OCI-LY1 (cell line): Measurements from ENCODE around the gene ASTN1.

Experiments used
- H2AFZ ChIP-seq: fragments of 200-600 bp; sonication (generic), shearing (Covaris generic); 2 replicates; pipeline ENCODE4 v1.6.0; 2014; ENCODE audit warnings: antibody characterized with exemption, mild to moderate bottlenecking, low read length
- H3F3A ChIP-seq: fragments of 200-600 bp; sonication (generic), shearing (Covaris generic); 2 replicates; pipeline ENCODE4 v1.6.0; 2014; ENCODE audit warnings: mild to moderate bottlenecking, antibody characterized with exemption, low read length, moderate library complexity; ENCODE audit not compliant: insufficient read depth
- H3K27ac ChIP-seq: fragments of 200-600 bp; sonication (generic); 2 replicates; pipeline ENCODE4 v1.5.1; 2014; ENCODE audit warnings: low read length, mixed run types, mild to moderate bottlenecking, low read depth; ENCODE audit not compliant: poor library complexity, severe bottlenecking
- H3K27me3 ChIP-seq: fragments of 200-600 bp; sonication (generic); 2 replicates; pipeline ENCODE4 v1.6.0; 2014; ENCODE audit warnings: antibody characterized with exemption, mild to moderate bottlenecking, low read length, moderate library complexity; ENCODE audit not compliant: insufficient read depth
- H3K36me3 ChIP-seq: fragments of 200-600 bp; sonication (generic); 2 replicates; pipeline ENCODE4 v1.6.1; 2014; ENCODE audit warnings: mild to moderate bottlenecking, antibody characterized with exemption, low read length, moderate library complexity, mixed read lengths; ENCODE audit not compliant: insufficient read depth
- H3K4me1 ChIP-seq: fragments of 200-600 bp; sonication (generic); 2 replicates; pipeline ENCODE4 v1.5.1; 2014; ENCODE audit warnings: mild to moderate bottlenecking, low read length, moderate library complexity; ENCODE audit not compliant: insufficient read depth, severe bottlenecking
- H3K4me2 ChIP-seq: fragments of 200-600 bp; sonication (generic), shearing (Covaris generic); 2 replicates; pipeline ENCODE4 v1.6.1; 2014; ENCODE audit warnings: low read length
- H3K4me3 ChIP-seq: fragments of 200-600 bp; sonication (generic); 2 replicates; pipeline ENCODE4 v1.5.1; 2014; ENCODE audit warnings: low read length, low read depth, mild to moderate bottlenecking, mixed read lengths; ENCODE audit not compliant: poor library complexity, severe bottlenecking
- H3K79me2 ChIP-seq: fragments of 200-600 bp; shearing (Covaris generic); 2 replicates; pipeline ENCODE4 v1.6.1; 2016; ENCODE audit warnings: mixed run types, low read length, mixed read lengths; ENCODE audit not compliant: insufficient read depth
- H3K9ac ChIP-seq: fragments of 200-600 bp; sonication (generic), shearing (Covaris generic); 2 replicates; pipeline ENCODE4 v1.6.1; 2014; ENCODE audit warnings: mild to moderate bottlenecking, low read length, mixed read lengths
- H3K9me2 ChIP-seq: fragments of 200-600 bp; sonication (generic), shearing (Covaris generic); 2 replicates; pipeline ENCODE4 v1.6.1; 2014; ENCODE audit warnings: low read depth, mild to moderate bottlenecking, low read length, mixed read lengths
- H3K9me3 ChIP-seq: fragments of 200-600 bp; shearing (Covaris generic); 2 replicates; pipeline ENCODE4 v1.6.1; 2014; ENCODE audit warnings: low read length, mixed read lengths
- H4K20me1 ChIP-seq: fragments of 200-600 bp; sonication (generic), shearing (Covaris generic); 2 replicates; pipeline ENCODE4 v1.6.0; 2016; ENCODE audit warnings: mild to moderate bottlenecking, low read length; ENCODE audit not compliant: insufficient read depth
- EZH2 ChIP-seq: fragments of 200-600 bp; sonication (generic), shearing (Covaris generic); IDR thresholded peaks from 2 replicates; pipeline ENCODE4 v1.8.0; 2017; ENCODE audit warnings: borderline replicate concordance, mixed run types, mild to moderate bottlenecking, antibody characterized with exemption, low read length, moderate library complexity, mixed read lengths
- TF ChIP-seq, protein P1 (sequence below): fragments of 200-600 bp; sonication (generic), shearing (Covaris generic); IDR thresholded peaks from 2 replicates; pipeline ENCODE4 v1.5.1; 2017; ENCODE audit warnings: mild to moderate bottlenecking, antibody characterized with exemption, low read length, moderate library complexity, mixed read lengths

The ASTN1 gene

GRCh38 chr1:177002891-177003290, 161.6 kb downstream of the ASTN1 start:
- Histone ChIP-seq H3F3A (no peaks in the 10 kb centered on the region), H3K4me1 (no peaks in the 10 kb centered on the region), H3K9ac (no peak overlapping the region), H3K36me3 (no peaks in the 10 kb centered on the region), H3K4me3 (no peak overlapping the region), H3K9me3 (no peaks in the 10 kb centered on the region), H4K20me1 (no peaks in the 10 kb centered on the region), H3K79me2 (no peaks in the 10 kb centered on the region), H2AFZ (no peak overlapping the region), H3K9me2 (no peaks in the 10 kb centered on the region), H3K27me3 (no peaks in the 10 kb centered on the region), H3K27ac (no peak overlapping the region), H3K4me2 (no peak overlapping the region)
- TF ChIP-seq, protein P1, sequence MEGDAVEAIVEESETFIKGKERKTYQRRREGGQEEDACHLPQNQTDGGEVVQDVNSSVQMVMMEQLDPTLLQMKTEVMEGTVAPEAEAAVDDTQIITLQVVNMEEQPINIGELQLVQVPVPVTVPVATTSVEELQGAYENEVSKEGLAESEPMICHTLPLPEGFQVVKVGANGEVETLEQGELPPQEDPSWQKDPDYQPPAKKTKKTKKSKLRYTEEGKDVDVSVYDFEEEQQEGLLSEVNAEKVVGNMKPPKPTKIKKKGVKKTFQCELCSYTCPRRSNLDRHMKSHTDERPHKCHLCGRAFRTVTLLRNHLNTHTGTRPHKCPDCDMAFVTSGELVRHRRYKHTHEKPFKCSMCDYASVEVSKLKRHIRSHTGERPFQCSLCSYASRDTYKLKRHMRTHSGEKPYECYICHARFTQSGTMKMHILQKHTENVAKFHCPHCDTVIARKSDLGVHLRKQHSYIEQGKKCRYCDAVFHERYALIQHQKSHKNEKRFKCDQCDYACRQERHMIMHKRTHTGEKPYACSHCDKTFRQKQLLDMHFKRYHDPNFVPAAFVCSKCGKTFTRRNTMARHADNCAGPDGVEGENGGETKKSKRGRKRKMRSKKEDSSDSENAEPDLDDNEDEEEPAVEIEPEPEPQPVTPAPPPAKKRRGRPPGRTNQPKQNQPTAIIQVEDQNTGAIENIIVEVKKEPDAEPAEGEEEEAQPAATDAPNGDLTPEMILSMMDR = no peak
- no peak for TF ChIP-seq EZH2

DNA sequence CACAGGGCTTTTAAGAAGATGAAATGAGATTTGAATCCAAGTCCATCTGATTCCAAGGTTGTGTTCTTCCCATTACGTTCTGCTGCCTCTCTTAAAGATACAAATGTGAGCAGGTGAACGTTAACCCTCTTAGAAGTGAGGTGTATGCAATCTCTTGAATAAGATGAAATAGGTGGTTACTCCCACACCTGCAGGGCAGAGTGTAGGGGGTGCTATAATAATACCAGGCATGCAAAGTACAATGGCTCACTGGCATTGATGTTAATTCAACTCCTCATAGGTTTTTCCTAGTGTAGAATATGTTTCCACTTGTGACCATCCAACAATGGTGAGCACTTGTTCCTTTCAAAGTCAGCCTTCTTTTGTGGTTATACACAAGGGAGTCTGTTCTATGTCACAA, 163.0 kb downstream of the ASTN1 start:
- H3K27me3 ChIP-seq = no peaks in the 10 kb centered on the region
- TF ChIP-seq, protein P1 = no peak
- no peak for TF ChIP-seq EZH2
- H3K4me3 ChIP-seq = no peak overlapping the region
- no peaks in the 10 kb centered on the region for H4K20me1 ChIP-seq
- no peak overlapping the region for H3K27ac ChIP-seq
- H3K4me1 ChIP-seq = no peaks in the 10 kb centered on the region
- no peaks in the 10 kb centered on the region for H3K36me3 ChIP-seq
- H3K79me2 ChIP-seq = no peaks in the 10 kb centered on the region
- no peak overlapping the region for H2AFZ ChIP-seq
- H3K9me2 ChIP-seq = no peaks in the 10 kb centered on the region
- H3K9ac ChIP-seq = no peak overlapping the region
- no peaks in the 10 kb centered on the region for H3F3A ChIP-seq
- no peak overlapping the region for H3K4me2 ChIP-seq
- H3K9me3 ChIP-seq = no peaks in the 10 kb centered on the region

DNA sequence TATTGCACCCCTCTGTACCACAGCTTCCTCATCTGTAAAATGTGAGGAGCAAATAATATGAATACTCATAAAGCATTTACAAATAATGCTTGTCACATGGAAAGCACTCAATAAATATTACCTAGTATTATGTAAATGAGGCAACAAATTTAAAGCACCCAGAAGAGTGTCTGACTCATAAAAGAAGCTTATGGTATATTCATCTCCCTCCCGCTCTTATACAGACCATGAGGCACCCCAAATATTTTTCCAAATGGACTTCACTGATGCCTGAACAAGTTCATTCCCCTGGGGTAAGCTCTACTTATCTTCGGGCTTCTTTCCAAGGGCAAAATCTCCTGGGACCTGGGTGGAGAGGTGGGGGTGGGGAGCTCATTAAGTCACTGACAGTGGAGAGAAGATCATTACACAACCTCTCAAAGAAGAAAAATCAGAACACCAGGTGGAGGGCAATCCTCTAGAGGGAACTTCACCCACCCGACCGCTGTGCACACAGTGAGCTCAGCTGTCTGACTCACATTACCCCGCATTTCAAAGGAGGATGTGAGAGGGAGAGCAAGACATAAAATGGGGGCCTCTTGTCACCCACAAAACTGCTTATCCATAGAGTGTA, 166.2 kb downstream of the ASTN1 start:
- H3K9ac ChIP-seq = no peak overlapping the region
- H3K79me2 ChIP-seq = no peaks in the 10 kb centered on the region
- H3K27me3 ChIP-seq = no peaks in the 10 kb centered on the region
- TF ChIP-seq, protein P1 = no peak
- no peak for TF ChIP-seq EZH2
- no peaks in the 10 kb centered on the region for H3K36me3 ChIP-seq
- no peaks in the 10 kb centered on the region for H3F3A ChIP-seq
- H3K9me2 ChIP-seq = no peaks in the 10 kb centered on the region
- H3K9me3 ChIP-seq = no peaks in the 10 kb centered on the region
- H3K4me1 ChIP-seq = no peaks in the 10 kb centered on the region
- no peaks in the 10 kb centered on the region for H4K20me1 ChIP-seq
- H2AFZ ChIP-seq = no peak overlapping the region
- no peak overlapping the region for H3K4me2 ChIP-seq
- H3K27ac ChIP-seq = no peak overlapping the region
- H3K4me3 ChIP-seq = no peak overlapping the region
